ENCODE measurements around the gene ATP11C. TPM values are rescaled to one million over a fixed set of nuclear protein-coding genes. Genes with fewer than 3 reads are reported as not detected.

Gene ATP11C
- total and polyA plus RNA-seq, 10 of the 15 experiments (the other 5 are each of a cell fraction or from before 2014, with no cell fraction given), result 16.2 to 44.0 (median 24.8) TPM

DNA sequence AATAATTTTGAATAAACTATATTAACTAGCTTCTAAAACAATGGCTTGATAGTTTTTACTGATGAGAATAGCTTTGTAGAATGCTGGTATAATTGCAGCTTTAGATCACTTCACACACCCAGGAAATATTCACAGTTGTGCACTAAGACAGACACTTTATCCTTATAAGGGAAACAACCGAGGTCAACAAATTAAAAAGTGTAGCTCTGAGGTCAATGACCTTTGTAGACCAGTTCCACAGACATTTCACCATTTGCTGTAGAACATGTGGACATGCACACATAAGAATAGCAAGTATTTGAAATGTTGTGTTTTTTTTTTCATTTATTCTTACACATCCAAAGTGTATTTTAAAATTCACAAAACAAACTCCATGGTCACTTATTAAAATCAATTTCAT lies 148.9 kb downstream of the ATP11C start (continued):
- TF ChIP-seq, protein P1, sequence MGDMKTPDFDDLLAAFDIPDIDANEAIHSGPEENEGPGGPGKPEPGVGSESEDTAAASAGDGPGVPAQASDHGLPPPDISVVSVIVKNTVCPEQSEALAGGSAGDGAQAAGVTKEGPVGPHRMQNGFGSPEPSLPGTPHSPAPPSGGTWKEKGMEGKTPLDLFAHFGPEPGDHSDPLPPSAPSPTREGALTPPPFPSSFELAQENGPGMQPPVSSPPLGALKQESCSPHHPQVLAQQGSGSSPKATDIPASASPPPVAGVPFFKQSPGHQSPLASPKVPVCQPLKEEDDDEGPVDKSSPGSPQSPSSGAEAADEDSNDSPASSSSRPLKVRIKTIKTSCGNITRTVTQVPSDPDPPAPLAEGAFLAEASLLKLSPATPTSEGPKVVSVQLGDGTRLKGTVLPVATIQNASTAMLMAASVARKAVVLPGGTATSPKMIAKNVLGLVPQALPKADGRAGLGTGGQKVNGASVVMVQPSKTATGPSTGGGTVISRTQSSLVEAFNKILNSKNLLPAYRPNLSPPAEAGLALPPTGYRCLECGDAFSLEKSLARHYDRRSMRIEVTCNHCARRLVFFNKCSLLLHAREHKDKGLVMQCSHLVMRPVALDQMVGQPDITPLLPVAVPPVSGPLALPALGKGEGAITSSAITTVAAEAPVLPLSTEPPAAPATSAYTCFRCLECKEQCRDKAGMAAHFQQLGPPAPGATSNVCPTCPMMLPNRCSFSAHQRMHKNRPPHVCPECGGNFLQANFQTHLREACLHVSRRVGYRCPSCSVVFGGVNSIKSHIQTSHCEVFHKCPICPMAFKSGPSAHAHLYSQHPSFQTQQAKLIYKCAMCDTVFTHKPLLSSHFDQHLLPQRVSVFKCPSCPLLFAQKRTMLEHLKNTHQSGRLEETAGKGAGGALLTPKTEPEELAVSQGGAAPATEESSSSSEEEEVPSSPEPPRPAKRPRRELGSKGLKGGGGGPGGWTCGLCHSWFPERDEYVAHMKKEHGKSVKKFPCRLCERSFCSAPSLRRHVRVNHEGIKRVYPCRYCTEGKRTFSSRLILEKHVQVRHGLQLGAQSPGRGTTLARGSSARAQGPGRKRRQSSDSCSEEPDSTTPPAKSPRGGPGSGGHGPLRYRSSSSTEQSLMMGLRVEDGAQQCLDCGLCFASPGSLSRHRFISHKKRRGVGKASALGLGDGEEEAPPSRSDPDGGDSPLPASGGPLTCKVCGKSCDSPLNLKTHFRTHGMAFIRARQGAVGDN (IDR thresholded peaks at IDR 0.05), result no peak
- no peak for TF ChIP-seq ZNF384 (IDR thresholded peaks at IDR 0.05; ENCODE audit: borderline replicate concordance, low read depth, low read length)
- no peak for TF ChIP-seq BRCA1 (IDR thresholded peaks at IDR 0.05; ENCODE audit: low read depth, low read length)
- no peak for TF ChIP-seq ZBTB33 (IDR thresholded peaks at IDR 0.05)
- TF ChIP-seq GATAD2B (conservative IDR thresholded peaks at IDR 0.05; ENCODE audit: low read depth), result no peak
- TF ChIP-seq, protein P2, sequence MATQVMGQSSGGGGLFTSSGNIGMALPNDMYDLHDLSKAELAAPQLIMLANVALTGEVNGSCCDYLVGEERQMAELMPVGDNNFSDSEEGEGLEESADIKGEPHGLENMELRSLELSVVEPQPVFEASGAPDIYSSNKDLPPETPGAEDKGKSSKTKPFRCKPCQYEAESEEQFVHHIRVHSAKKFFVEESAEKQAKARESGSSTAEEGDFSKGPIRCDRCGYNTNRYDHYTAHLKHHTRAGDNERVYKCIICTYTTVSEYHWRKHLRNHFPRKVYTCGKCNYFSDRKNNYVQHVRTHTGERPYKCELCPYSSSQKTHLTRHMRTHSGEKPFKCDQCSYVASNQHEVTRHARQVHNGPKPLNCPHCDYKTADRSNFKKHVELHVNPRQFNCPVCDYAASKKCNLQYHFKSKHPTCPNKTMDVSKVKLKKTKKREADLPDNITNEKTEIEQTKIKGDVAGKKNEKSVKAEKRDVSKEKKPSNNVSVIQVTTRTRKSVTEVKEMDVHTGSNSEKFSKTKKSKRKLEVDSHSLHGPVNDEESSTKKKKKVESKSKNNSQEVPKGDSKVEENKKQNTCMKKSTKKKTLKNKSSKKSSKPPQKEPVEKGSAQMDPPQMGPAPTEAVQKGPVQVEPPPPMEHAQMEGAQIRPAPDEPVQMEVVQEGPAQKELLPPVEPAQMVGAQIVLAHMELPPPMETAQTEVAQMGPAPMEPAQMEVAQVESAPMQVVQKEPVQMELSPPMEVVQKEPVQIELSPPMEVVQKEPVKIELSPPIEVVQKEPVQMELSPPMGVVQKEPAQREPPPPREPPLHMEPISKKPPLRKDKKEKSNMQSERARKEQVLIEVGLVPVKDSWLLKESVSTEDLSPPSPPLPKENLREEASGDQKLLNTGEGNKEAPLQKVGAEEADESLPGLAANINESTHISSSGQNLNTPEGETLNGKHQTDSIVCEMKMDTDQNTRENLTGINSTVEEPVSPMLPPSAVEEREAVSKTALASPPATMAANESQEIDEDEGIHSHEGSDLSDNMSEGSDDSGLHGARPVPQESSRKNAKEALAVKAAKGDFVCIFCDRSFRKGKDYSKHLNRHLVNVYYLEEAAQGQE (IDR thresholded peaks at IDR 0.05; ENCODE audit: low read depth, low read length), result no peak
